CD4-positive, alpha-beta T cell treated with Interferon alpha-2 for 1 hour (primary cell): ENCODE measurements around the gene SHPK.
A peak's percentile ranks its signal among the peaks of the same experiment; 100 is the strongest.

ENCODE experiments used
- DNase-seq, 2 donors: peaks; one replicate each; pipeline ENCODE4 v3.0.0-alpha.2; 2020 to 2022

Gene SHPK

GRCh38 chr17:3636154-3636907 lies at the start of gene SHPK, which contains the start of gene CTNS:
SHPK (minus strand) TSS chr17:3636250; CDS start chr17:3636219, 31 bp downstream.
CTNS (plus strand) TSS chr17:3636760; CDS start chr17:3640207, 3,447 bp downstream.
- DNase-seq, result peak; percentile 94 to 95

- no peak for DNase-seq
These were observed 49.1 kb upstream of the SHPK start for GRCh38 chr17:3685174-3685573.

- peak; percentile 57 to 71 for DNase-seq
These were observed 47.0 kb upstream of the SHPK start for GRCh38 chr17:3683054-3683511.

- DNase-seq, result no peak
These were observed 46.0 kb upstream of the SHPK start for GRCh38 chr17:3682033-3682432.

GRCh38 chr17:3681565-3681964 lies 45.5 kb upstream of the SHPK start:
- no peak for DNase-seq

- no peak for DNase-seq
These were observed 45.0 kb upstream of the SHPK start for GRCh38 chr17:3681057-3681456.

- DNase-seq, result no peak
These were observed 43.6 kb upstream of the SHPK start for GRCh38 chr17:3679531-3680126.

- no peak for DNase-seq
These were observed 42.9 kb upstream of the SHPK start for GRCh38 chr17:3678821-3679530.

GRCh38 chr17:3678095-3678820 lies 42.2 kb upstream of the SHPK start:
- no peak for DNase-seq

- no peak for DNase-seq
These were observed 39.8 kb upstream of the SHPK start for GRCh38 chr17:3675886-3676285.

- DNase-seq, result no peak
These were observed 36.5 kb upstream of the SHPK start for GRCh38 chr17:3672571-3672970.

- no peak for DNase-seq
These were observed 33.5 kb upstream of the SHPK start for GRCh38 chr17:3669548-3669947.

GRCh38 chr17:3669085-3669347 lies 33.0 kb upstream of the SHPK start:
- DNase-seq, result no peak

- peak; percentile 97 to 99 for DNase-seq
These were observed 32.4 kb upstream of the SHPK start, which contains the start of the genes EMC6 and TAX1BP3 for GRCh38 chr17:3668279-3669084. EMC6 (plus strand) TSS chr17:3668812; CDS start chr17:3669147, 335 bp downstream. TAX1BP3 (minus strand) TSS chr17:3668578; CDS start chr17:3668526, 52 bp downstream.

GRCh38 chr17:3667366-3668278 lies 31.6 kb upstream of the SHPK start:
- no peak for DNase-seq

GRCh38 chr17:3666516-3666915 lies 30.5 kb upstream of the SHPK start:
- no peak for DNase-seq

GRCh38 chr17:3665834-3666233 lies 29.8 kb upstream of the SHPK start:
- DNase-seq, result no peak

GRCh38 chr17:3663102-3664011 lies 27.3 kb upstream of the SHPK start:
- no peak for DNase-seq

- no peak for DNase-seq
These were observed 24.4 kb upstream of the SHPK start for GRCh38 chr17:3660311-3660891.
